SU-DHL-6 (cell line): ENCODE results near the gene FARP2.

ENCODE experiments used
- H2AFZ ChIP-seq: fragments of 200-600 bp; sonication (generic); 2 replicates; pipeline ENCODE4 v1.6.1; 2014; ENCODE audit warnings: low read depth, mild to moderate bottlenecking, moderate library complexity, mixed read lengths, antibody characterized with exemption, low read length; ENCODE audit not compliant: severe bottlenecking
- H3F3A ChIP-seq: fragments of 200-600 bp; shearing (Covaris generic); 2 replicates; pipeline ENCODE4 v1.6.0; 2016; ENCODE audit warnings: antibody characterized with exemption, mild to moderate bottlenecking; ENCODE audit not compliant: insufficient read depth
- H3K27ac ChIP-seq: fragments of 200-600 bp; sonication (generic); 2 replicates; pipeline ENCODE4 v1.5.1; 2016; ENCODE audit warnings: low read depth, mild to moderate bottlenecking, low read length, moderate library complexity, mixed read lengths
- H3K27me3 ChIP-seq: fragments of 200-600 bp; sonication (generic), shearing (Covaris generic); 2 replicates; pipeline ENCODE4 v1.6.0; 2014; ENCODE audit warnings: mild to moderate bottlenecking, low read length
- H3K36me3 ChIP-seq: fragments of 200-600 bp; sonication (generic); 2 replicates; pipeline ENCODE4 v1.6.1; 2014; ENCODE audit warnings: mild to moderate bottlenecking, low read length, mixed read lengths
- H3K4me2 ChIP-seq: fragments of 300-600, 200-600 bp; shearing (Covaris generic), sonication (generic); 2 replicates; pipeline ENCODE4 v1.6.0; 2014; ENCODE audit warnings: low read length, low read depth, mild to moderate bottlenecking; ENCODE audit not compliant: poor library complexity, severe bottlenecking
- H3K4me3 ChIP-seq: fragments of 200-600 bp; sonication (generic); 2 replicates; pipeline ENCODE4 v1.5.1; 2014; ENCODE audit warnings: antibody characterized with exemption, low read length, mild to moderate bottlenecking, mixed read lengths; ENCODE audit not compliant: insufficient read depth, poor library complexity, severe bottlenecking
- H3K79me2 ChIP-seq: fragments of 200-600 bp; sonication (generic); 2 replicates; pipeline ENCODE4 v1.6.1; 2014; ENCODE audit warnings: mild to moderate bottlenecking, low read length, moderate library complexity; ENCODE audit not compliant: insufficient read depth
- H3K9ac ChIP-seq: fragments of 200-600 bp; sonication (generic); 2 replicates; pipeline ENCODE4 v1.7.0; 2014; ENCODE audit warnings: mild to moderate bottlenecking, low read length
- H3K9me2 ChIP-seq: fragments of 200-600 bp; sonication (generic); replicated peaks from 2 replicates; pipeline ENCODE4 v1.6.1; 2014; ENCODE audit warnings: low read length; ENCODE audit not compliant: insufficient read depth
- H3K9me3 ChIP-seq: fragments of 200-600 bp; sonication (generic); 2 replicates; pipeline ENCODE4 v1.6.1; 2014; ENCODE audit warnings: low read length, mixed read lengths; ENCODE audit not compliant: insufficient read depth
- H4K20me1 ChIP-seq: fragments of 200-600 bp; sonication (generic); 2 replicates; pipeline ENCODE4 v1.6.1; 2014; ENCODE audit warnings: low read depth, mild to moderate bottlenecking, antibody characterized with exemption, low read length, moderate library complexity, mixed read lengths
- CTCF ChIP-seq: fragments of 200-600 bp; sonication (generic); IDR thresholded peaks from one replicate; pipeline ENCODE4 v1.5.1; 2017; ENCODE audit warnings: antibody characterized with exemption, mild to moderate bottlenecking, low read length, moderate library complexity; ENCODE audit not compliant: insufficient read depth, poor library complexity, severe bottlenecking
- EZH2phosphoT487 ChIP-seq: fragments of 200-600 bp; sonication (generic), shearing (Covaris generic); conservative IDR thresholded peaks from 2 replicates; pipeline ENCODE4 v1.6.1; 2018; ENCODE audit warnings: mild to moderate bottlenecking, antibody characterized with exemption, low read length, moderate library complexity, mixed read lengths

Gene FARP2

GRCh38 chr2:241364781-241365180, 8.7 kb downstream of the FARP2 start:
- Histone ChIP-seq H3K9me3 (no peaks in the 10 kb centered on the region), H3K9me2 (no peaks in the 10 kb centered on the region), H3F3A (no peaks in the 10 kb centered on the region), H4K20me1 (no peaks in the 10 kb centered on the region), H3K27me3 (no peaks in the 10 kb centered on the region), H3K36me3 (no peaks in the 10 kb centered on the region), H3K27ac (no peak overlapping the region), H2AFZ (no peak overlapping the region), H3K79me2 (no peaks in the 10 kb centered on the region), H3K4me2 (no peak overlapping the region), H3K9ac (no peak overlapping the region), H3K4me3 (no peak overlapping the region)
- TF ChIP-seq CTCF: no peak
- no peak for TF ChIP-seq EZH2phosphoT487

- H4K20me1 ChIP-seq: no peaks in the 10 kb centered on the region
- no peaks in the 10 kb centered on the region for H3K79me2 ChIP-seq
- no peaks in the 10 kb centered on the region for H3F3A ChIP-seq
- no peaks in the 10 kb centered on the region for H3K36me3 ChIP-seq
- no peaks in the 10 kb centered on the region for H3K9me2 ChIP-seq
- H3K4me2 ChIP-seq: no peak overlapping the region
- H3K27ac ChIP-seq: no peak overlapping the region
- TF ChIP-seq CTCF (no peak), EZH2phosphoT487 (no peak)
- no peak overlapping the region for H3K9ac ChIP-seq
- H3K9me3 ChIP-seq: no peaks in the 10 kb centered on the region
- H3K27me3 ChIP-seq: no peaks in the 10 kb centered on the region
- no peak overlapping the region for H2AFZ ChIP-seq
- no peak overlapping the region for H3K4me3 ChIP-seq
Measured at GRCh38 chr2:241366678-241367077, 10.6 kb downstream of the FARP2 start.

DNA sequence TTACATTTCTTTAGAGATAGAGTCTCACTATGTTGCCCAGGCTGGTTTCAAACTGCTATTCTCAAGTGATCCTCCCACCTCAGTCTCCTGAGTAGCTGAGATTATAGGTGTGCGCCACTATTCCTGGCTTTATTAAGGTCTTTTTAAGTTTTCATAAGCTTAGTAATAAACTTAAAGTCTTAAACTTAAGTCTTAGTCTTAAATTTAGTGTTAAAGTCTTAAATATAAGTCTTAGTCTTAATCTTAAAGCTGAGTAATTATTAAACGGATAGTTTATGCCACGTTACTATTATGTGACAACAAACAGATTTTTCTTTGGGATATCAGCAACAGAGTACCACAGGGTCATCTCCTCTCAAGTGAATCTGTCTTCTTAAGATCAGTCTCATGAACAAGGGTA, 12.6 kb downstream of the FARP2 start:
- Histone ChIP-seq H2AFZ (no peak overlapping the region), H3K9ac (no peak overlapping the region), H3K4me3 (no peak overlapping the region), H3F3A (no peaks in the 10 kb centered on the region), H3K36me3 (no peaks in the 10 kb centered on the region), H3K4me2 (no peak overlapping the region), H3K27me3 (no peaks in the 10 kb centered on the region), H3K9me3 (no peaks in the 10 kb centered on the region), H3K9me2 (no peaks in the 10 kb centered on the region), H3K27ac (no peak overlapping the region), H3K79me2 (no peaks in the 10 kb centered on the region), H4K20me1 (no peaks in the 10 kb centered on the region)
- TF ChIP-seq CTCF (no peak), EZH2phosphoT487 (no peak)
